GM19324 (cell line): ENCODE results near the gene ELL.
"Not testable (repeated sequence)": the region's sequence is repeated elsewhere in the genome, so short reads cannot be mapped to it uniquely, and the experiment has no call there.

Experiments used
- ATAC-seq: cut with Tn5 transposase; IDR thresholded peaks from one replicate; pipeline ENCODE4 v1.9.1; 2021; ENCODE audit warnings: mild to moderate bottlenecking, moderate library complexity; ENCODE audit not compliant: unreplicated experiment, low FRiP score

The ELL gene

GRCh38 chr19:18521692-18522123, at the start of gene ELL:
ELL (minus strand) TSS chr19:18522070; CDS start chr19:18522055, 15 bp downstream.
- ATAC-seq = peak; percentile 18

- ATAC-seq = no peak
Measured at GRCh38 chr19:18568367-18568766, 46.5 kb upstream of the ELL start.

- ATAC-seq = no peak
Measured at GRCh38 chr19:18566953-18567352, 45.1 kb upstream of the ELL start.

DNA sequence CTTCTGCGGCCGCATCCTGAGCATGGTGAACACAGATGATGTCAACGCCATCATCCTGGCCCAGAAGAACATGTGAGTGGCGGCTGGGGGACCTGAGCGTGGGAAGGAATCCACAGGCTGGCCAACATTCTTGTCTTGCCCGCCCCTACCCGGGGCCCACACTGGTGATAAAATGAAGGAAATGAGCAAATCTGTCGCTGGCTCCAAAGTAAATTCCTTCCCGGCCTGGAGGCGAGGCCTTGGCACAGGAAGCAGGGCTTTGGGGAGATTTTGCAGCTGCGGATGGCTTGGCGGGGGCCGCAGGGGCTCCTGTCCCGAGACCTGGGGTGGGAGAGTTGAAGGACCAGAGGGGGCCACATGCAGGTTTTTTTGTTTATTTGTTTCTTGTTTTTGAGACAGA, 40.2 kb upstream of the ELL start:
- no peak for ATAC-seq

GRCh38 chr19:18559685-18560084, 37.8 kb upstream of the ELL start:
- ATAC-seq = no peak

- ATAC-seq = no peak
Measured at GRCh38 chr19:18558604-18559003, 36.7 kb upstream of the ELL start.

DNA sequence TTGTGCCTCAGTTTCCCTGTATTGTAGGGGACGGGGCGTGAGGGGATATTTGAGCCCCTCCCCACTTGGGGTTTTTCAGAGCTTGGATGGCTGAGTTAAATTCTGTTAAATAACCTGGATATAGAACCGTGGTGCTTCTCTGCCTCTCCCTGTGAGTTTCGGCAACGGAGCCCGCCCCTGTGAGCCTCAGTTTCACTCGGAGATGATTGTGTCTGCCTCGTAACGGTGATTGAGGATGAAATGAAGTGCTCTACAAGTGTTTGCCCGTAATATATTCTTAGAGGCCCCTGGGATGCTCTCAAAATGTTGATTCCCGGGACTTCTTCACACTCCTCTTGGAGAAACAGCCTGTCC, 36.3 kb upstream of the ELL start:
- ATAC-seq = no peak

- ATAC-seq = peak; percentile 97
Measured at GRCh38 chr19:18557411-18558201, 35.7 kb upstream of the ELL start, which contains the start of gene KXD1. KXD1 (plus strand) TSS chr19:18557870; CDS start chr19:18562057, 4,187 bp downstream.

- no peak for ATAC-seq
Measured at GRCh38 chr19:18551631-18552030, 29.8 kb upstream of the ELL start.

- ATAC-seq = peak; percentile 34
Measured at GRCh38 chr19:18543814-18544475, 22.1 kb upstream of the ELL start.

DNA sequence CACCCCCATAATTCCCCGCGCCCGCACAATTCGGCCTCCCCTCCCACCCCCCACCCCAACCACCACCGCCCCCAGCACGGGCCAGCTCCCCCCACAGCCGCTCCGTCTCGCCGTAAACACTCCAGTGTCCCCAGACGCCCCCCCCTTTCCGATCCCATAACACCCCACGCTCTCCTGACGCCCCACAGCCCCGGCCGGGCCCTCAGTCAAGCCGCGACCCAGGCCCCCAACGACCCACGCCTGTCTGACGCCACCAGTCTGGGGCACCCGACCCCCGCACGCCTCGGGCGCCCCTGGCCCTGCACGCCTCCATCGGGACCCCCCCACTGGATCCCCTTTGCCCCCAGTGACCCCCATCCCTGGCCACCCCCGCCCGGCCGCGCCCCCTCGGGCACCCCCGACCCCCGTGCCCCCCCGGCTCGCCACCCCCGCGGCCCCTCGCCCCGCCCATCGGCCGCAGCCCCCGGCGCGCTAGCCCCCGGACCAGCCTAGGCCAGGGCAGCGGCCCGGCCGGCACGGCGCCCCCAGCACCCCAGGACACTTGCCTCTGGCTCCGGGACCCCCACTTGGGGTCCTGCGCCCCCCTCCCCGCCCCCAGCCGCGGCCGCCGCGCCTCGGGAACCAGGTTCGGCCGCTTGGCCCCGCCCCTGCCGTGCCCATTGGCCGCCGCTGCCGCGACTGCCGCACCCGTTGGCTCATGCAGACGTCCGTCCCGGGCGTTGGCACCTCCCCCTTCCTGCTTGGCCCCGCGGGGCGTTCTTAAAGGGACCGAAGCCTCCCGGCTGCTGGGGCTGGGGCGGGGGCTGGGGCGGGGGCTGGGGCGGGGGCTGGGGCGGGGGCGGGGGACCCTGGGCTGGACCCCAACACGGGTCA, 21.3 kb upstream of the ELL start, which contains the start of gene FKBP8:
Gene FKBP8 (minus strand): TSS at position 633 of the 873 bp plus-strand sequence. CDS start 1,603 bp downstream, outside the sequence.
- ATAC-seq = peak; percentile 86

- no peak for ATAC-seq
Measured at GRCh38 chr19:18541992-18542940, 20.4 kb upstream of the ELL start.

- ATAC-seq = no peak
Measured at GRCh38 chr19:18541258-18541991, 19.6 kb upstream of the ELL start.

GRCh38 chr19:18540200-18540599, 18.3 kb upstream of the ELL start:
- not testable (repeated sequence) for ATAC-seq

GRCh38 chr19:18539372-18539771, 17.5 kb upstream of the ELL start:
- ATAC-seq = no peak

GRCh38 chr19:18538115-18538514, 16.2 kb upstream of the ELL start:
- no peak for ATAC-seq

DNA sequence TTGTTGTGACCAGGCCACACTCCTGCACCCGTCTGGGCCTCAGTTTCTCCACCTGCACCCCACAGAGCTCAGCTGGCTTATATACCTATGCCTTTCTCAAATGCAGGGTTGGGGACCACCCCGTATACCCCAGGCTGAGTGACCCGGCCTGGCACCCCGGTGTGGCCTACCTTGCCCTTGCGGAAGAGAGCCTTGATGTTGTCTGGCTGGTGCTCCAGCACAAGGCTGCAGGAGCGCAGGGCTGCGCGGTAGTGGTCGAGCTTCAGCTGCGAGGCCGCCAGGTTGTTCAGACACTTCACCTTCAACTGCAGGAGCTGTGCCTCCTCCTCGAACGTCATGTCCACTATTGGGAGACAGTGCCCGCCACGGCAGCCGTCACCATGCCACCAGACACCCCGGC, 15.6 kb upstream of the ELL start:
- ATAC-seq = no peak

- ATAC-seq = no peak
Measured at GRCh38 chr19:18536475-18536874, 14.6 kb upstream of the ELL start.

- no peak for ATAC-seq
Measured at GRCh38 chr19:18533058-18533457, 11.2 kb upstream of the ELL start.
